ENCODE results near the gene RIOK1. TPM values are rescaled to one million over a fixed set of nuclear protein-coding genes. Genes with fewer than 3 reads are reported as not detected.
A peak's percentile ranks its signal among the peaks of the same experiment; 100 is the strongest.

RIOK1 gene
- total and polyA plus RNA-seq, 2 of the 13 experiments (the other 11 are each of a cell fraction or from before 2014, with no cell fraction given): 9.4 to 37.8 TPM

- TF ChIP-seq IRF9 (CRISPR knock-in tag; IDR thresholded peaks at IDR 0.05; ENCODE audit: borderline replicate concordance) (peak; percentile 99), ZNF260 (CRISPR knock-in tag; IDR thresholded peaks at IDR 0.05; ENCODE audit: borderline replicate concordance, low read depth) (no peak), NCOA2 (CRISPR knock-in tag; IDR thresholded peaks at IDR 0.05) (peak; percentile 64), FLYWCH1 (CRISPR knock-in tag; IDR thresholded peaks at IDR 0.05) (peak; percentile 90; the same call in 1 of the 2 replicates), GATA4 (IDR thresholded peaks at IDR 0.05; ENCODE audit: borderline replicate concordance, low read depth) (peak; percentile 87), ZMYM3 (CRISPR knock-in tag; IDR thresholded peaks at IDR 0.05) (no peak; the same call in 1 of the 2 replicates), E2F1 (CRISPR knock-in tag; IDR thresholded peaks at IDR 0.05) (peak; percentile 33; the same call in 1 of the 2 replicates), ZBTB3 (CRISPR knock-in tag; IDR thresholded peaks at IDR 0.05; ENCODE audit: borderline replicate concordance, low read depth) (peak; percentile 44; the same call in 1 of the 2 replicates), NCOA5 (CRISPR knock-in tag; IDR thresholded peaks at IDR 0.05) (no peak), ZNF550 (CRISPR knock-in tag; IDR thresholded peaks at IDR 0.05; ENCODE audit: borderline replicate concordance) (0 out of 2 replicates have a peak, but pooled peaks have one; percentile 77), CSRNP1 (CRISPR knock-in tag; IDR thresholded peaks at IDR 0.05) (peak; percentile 87), ZNF781 (CRISPR knock-in tag; IDR thresholded peaks at IDR 0.05; ENCODE audit: borderline replicate concordance, not compliant biosample characterization) (peak; percentile 78), ZNF337 (CRISPR knock-in tag; IDR thresholded peaks at IDR 0.05; ENCODE audit: borderline replicate concordance, low read depth) (peak; percentile 94; the same call in 1 of the 2 replicates), ZNF562 (CRISPR knock-in tag; IDR thresholded peaks at IDR 0.05; ENCODE audit: borderline replicate concordance) (peak; percentile 81; the same call in 1 of the 2 replicates), SYNCRIP (IDR thresholded peaks at IDR 0.05; ENCODE audit: insufficient read depth, low read depth, low read length) (no peak), RBM22 (optimal IDR thresholded peaks at IDR 0.05; ENCODE audit: low read length) (no peak), SMAD3 (CRISPR knock-in tag; IDR thresholded peaks at IDR 0.05) (peak; percentile 91), ZMYM2 (CRISPR knock-in tag; IDR thresholded peaks at IDR 0.05) (no peak), ZSCAN29 (CRISPR knock-in tag; conservative IDR thresholded peaks at IDR 0.05) (peak; percentile 95), ZNF772 (CRISPR knock-in tag; IDR thresholded peaks at IDR 0.05) (peak; percentile 94), ZNF780A (CRISPR knock-in tag; IDR thresholded peaks at IDR 0.05) (peak; percentile 98)
- TF ChIP-seq, protein P1, sequence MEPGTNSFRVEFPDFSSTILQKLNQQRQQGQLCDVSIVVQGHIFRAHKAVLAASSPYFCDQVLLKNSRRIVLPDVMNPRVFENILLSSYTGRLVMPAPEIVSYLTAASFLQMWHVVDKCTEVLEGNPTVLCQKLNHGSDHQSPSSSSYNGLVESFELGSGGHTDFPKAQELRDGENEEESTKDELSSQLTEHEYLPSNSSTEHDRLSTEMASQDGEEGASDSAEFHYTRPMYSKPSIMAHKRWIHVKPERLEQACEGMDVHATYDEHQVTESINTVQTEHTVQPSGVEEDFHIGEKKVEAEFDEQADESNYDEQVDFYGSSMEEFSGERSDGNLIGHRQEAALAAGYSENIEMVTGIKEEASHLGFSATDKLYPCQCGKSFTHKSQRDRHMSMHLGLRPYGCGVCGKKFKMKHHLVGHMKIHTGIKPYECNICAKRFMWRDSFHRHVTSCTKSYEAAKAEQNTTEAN (CRISPR knock-in tag; conservative IDR thresholded peaks at IDR 0.05): peak; percentile 64; the same call in 1 of the 2 replicates
Observed at GRCh38 chr6:7389451-7390225, at the start of gene RIOK1, which contains the start of gene CAGE1 (continued).

All from HepG2 (cell line).